NCI-H2227 (cell line): ENCODE results near the gene CCDC136.

Experiments used
- DNase-seq: peaks from one replicate; lab custom pipeline; 2025; ENCODE audit not compliant: unreplicated experiment; lab: John Stamatoyannopoulos, UW

The CCDC136 gene

DNA sequence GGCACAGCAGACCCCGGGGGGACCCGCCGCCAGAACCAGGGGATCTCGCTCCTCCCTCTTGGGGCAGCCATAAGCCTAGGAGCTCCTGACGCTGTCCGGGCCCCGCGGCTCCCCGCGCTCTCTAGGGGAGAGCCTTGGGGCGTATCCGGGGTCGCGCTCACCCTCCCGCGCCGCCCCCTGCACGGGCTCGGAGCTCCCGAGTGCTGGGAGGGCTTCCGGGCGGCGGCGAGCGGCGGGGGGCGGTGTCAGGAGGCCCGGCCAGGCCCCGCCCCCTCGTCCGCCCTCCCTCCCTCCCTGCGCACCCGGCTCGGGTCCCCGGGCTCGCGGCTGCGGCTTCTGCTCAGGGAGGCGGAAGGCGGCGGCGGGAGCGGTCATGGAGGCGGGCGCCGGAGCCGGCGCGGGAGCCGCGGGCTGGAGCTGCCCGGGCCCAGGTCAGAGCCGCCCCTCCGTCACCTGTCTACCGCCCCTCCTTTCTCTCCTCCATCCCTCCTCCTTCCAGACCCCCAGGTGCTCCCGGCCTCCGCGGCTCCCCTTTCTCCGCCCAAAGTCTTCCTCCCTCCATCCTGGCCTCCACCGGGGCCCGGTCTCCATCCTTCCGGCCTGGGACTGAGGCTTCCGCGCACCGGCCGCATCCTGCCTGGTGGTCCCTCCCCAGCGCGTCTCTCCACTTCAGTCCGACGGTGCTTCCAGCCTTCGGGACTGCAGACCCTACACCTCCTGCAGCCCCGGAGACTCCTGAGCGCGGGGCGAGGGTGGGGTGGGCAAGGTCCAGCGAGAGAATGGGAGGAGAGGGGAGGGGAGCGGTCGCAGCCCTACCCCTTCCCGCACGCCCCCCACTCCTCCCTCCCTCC is at the start of gene CCDC136:
Gene CCDC136, plus strand, starts transcription at position 848 of the 851 bp plus-strand sequence. CDS start 444 bp downstream, outside the sequence.
- peak; percentile 77 for DNase-seq

DNA sequence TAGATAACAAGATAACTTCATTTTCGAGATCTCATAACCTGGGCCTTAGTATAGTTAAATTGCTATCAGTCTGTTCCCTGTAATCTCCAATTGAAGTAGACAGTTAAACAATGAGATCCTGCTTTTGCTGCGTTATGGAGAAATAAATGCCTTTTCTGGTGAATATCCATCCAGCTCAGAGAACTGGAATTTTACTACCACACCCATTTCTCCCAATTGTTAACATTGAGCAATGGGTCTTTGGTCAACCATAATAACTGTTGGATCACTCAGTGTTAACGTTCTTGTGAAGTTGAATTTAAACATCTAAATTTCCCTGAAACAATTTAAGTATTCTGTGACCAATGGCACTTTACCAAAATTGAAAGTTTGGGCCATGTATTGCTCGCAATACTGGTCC is 49.6 kb upstream of the CCDC136 start:
- no peak for DNase-seq

DNA sequence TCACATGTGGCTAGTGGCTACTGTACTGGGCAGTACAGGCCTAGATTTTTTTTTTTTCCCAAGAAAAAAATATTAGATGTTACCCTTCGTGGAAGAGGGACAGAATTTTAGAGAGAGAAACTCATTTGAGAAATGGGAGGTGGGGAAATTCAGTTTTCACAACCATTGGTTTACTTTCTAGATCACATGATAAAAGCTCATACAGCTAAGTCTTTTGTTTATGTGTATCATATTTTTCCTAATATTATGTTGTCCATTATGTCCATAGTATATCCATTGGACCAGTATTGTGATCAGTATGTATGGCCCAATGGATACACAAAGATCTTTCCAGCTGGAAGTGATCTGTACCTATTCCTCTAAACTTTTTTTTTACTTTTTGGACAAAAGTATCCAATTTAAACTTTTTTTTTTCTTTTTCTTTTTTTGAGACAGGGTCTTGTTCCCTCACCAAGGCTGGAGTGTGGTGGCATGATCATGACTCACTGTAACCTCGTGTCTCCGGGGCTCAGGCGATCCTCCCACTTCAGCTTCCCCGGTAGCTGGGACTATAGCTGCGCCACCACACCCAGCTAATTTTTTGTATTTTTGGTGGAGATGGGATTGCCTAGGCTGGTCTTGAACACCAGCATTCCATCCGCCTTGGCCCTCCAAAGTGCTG is 48.5 kb upstream of the CCDC136 start:
- DNase-seq: no peak

DNA sequence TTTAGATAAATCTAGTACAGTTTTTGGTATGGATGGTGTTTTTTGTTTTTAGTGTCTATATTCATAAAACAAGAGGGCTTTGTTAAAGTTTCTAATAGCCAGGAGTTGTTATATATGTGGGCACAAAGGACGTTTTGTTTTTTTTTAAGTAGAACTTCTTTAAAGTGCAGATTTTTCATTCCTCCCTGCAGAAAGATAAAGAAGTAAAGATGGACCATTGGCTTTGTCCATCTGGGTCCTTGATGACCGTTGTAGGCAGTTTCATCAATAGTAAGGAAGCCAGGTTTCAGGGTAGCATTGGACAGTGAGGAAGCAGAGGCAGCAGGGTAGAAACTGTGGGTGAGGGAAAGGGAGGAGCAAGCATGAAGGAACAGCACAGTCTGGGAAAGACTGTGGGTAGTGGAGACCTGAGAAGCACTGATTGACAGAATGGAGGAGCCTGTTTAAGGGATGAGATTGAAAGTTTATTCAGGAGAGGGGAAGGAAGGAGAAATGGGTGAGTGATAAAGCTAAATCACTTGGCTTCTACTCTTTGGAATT is 47.3 kb upstream of the CCDC136 start:
- no peak for DNase-seq

DNA sequence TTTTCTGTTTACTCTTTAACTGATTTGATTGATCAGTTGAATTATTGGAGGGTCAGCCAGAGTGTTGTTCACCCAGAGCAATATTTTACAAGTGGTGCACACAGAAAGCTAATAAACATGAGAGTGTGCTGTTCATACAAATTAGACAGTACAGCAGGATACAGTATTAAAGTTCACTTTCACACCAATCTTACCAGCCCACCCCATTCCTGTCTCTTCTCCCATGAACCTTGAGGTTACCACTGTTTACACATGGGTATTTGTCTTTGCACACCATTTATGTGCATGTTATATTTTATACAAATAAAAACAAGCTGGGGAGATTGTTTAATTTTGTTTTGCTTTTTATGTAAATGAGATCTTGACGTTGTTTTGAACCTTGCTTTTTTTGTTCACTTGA is 46.1 kb upstream of the CCDC136 start:
- DNase-seq: no peak

DNA sequence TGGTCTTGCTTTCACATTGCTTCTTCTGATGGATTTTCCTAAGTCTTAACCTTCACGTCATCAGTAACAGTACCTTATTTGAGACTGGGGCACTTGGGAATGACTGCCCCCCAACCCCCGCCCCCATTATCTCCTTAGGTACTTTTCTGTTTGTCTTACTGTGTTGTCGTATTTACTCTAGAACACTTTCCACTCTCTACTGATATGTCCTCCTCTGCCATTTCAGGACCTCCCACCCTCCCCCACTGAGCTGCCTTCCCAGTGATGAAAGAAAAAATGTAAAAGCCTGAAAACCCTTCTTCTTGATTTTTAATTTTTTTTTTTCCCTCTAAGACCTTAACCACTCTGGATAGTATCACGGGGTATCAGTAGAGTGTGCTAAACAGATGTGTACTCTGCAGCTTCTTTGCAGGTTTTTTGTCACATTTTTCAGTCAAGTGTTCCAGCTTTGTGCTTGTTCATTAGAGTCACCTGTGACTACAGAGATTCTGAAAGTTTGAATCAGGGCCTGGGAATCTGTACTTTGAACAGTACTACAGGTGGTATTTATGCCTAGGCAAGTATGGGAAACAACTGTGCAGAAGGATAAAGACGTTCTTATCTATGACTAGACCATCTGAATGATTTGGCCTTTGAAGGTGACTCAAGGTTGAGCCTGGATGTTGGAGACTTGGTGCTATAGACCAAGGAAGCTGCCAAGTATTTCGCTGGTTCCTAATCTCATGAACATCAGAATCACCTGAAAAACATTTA is 44.3 kb upstream of the CCDC136 start:
- no peak for DNase-seq

DNA sequence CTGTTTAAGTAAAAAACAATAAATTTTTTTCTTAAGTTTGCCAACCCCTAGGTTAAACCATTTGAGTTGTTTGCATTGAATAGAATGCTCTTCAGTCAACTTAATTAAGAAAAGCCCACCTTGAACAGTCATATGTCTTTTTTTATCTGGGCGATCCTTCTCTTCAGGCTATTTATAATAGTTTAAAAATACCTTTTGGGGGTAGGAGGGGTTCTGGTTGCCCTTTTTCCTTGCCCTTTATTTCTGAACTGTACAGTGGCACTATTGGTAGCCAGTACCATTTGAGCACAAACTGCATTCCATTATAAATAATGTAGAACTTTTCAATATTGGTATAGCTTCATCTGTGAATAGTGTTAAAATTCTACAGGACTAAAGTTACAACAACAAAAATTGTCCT is 39.5 kb upstream of the CCDC136 start:
- no peak for DNase-seq

DNA sequence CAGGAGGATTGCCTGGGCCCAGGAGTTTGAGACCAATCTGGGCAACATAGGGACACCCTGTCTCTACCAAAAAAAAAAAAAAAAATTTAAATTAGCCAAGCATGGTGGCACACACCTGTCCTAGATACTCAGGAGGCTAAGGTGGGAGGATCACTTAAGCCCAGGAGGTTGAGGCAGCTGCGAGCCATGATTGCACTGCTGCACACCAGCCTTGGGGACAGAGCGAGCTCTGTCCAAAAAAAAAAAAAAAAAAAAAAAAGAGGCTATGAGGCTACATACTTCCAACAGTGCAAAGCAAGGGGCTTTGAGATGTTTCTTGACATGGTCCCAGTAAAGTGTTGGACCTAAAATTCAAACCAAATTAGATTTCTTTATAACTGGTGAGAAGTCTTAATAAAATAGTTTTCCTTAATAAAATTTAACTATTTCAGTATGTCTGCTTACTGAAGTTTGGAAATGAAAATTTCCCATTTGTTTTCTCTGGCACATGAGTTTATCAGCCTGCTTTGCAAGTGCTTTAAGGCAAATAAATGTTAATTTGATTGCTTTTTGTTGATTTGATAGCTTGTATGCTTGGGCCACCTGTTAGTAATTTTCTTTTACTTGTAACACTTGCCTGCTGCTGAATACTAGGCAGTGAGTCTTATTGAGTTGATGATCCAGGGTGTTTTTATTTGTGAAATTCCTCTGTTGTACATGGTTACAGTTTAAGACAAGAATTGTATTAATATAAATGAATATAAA is 36.5 kb upstream of the CCDC136 start:
- DNase-seq: no peak

DNA sequence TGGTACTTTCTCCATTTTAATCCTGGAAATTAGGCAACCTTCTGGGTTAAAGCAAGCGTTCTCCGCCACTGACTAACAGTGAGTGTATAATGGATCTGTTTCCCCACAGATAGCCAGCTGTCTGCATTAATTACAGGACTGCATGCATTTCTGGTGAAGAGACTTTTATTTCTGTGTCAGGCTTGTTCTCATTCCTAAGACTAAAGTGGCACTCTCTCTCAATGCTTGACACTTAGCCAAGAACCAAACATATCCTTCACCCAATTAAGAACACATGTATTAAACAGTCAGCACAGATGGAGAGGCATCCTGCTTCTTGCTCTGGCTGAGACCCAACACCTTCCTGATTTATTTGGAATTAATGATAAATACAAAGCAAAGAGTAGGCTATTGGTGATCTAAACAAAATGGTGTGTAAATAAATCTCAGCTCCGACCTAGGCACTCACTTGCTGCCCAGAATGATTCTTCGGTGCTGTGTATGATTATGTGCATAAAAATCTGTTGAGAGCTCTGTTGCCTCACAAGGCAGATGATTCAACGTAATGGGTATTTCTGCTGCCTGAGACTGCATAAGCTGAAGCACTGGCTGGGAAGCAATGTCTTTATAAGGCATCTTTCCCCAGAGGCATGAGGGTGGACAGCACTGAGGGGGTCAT is 35.8 kb upstream of the CCDC136 start:
- DNase-seq: peak; percentile 25

DNA sequence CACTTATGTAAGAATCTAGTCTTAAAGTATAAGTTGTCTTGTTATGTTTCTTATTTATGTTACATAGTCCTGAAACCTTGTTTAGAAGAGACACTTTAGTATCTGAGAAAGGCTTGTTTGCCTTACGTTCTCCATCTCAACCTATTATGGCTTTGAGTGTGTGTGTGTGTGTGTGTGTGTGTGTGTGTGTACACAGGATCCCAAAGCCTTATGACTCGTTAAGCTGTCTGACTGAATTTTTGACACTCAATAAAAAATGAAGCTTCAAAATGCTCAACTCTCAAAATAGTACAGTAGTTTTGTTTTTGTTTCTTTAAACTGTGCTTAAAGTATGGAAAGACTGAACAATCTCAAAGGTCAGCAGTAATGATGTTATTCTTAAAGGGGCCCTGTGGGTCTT is 34.6 kb upstream of the CCDC136 start:
- no peak for DNase-seq

DNA sequence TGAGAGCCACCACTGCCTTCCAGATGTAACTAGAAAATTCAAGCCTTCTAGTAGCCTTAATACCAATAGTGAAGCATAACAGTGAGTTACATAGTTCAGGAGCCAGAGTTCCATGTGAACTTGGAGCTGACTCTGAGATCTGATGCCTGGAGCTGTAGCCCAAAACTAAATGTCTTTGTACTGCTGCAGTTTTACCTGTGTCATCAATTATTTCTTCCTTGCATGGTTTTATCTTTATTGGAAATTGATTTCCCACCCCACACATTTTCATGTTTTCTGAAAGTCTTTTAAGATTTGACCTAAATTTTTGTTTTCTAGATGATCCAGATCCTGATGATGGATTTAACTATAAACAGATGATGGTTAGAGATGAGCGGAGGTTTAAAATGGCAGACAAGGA is 33.2 kb upstream of the CCDC136 start:
- DNase-seq: no peak

DNA sequence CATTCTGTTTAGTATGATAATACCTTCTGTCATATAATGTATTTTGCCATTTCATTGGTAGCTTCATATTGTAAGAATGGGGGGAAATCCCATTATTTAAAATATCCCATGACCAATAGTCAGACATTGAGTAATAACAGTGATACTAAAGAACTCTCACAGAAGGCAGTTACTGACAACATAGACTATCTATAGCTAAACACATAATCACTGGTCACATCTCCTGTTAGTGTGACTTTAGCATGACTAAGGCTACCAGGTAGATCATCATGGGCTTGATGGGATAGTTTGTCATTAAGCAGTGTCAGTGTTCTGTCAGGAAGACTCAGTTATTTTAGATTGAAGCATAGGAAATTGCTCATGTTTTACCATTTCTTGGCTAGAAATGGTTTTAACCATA is 32.5 kb upstream of the CCDC136 start:
- no peak for DNase-seq

DNA sequence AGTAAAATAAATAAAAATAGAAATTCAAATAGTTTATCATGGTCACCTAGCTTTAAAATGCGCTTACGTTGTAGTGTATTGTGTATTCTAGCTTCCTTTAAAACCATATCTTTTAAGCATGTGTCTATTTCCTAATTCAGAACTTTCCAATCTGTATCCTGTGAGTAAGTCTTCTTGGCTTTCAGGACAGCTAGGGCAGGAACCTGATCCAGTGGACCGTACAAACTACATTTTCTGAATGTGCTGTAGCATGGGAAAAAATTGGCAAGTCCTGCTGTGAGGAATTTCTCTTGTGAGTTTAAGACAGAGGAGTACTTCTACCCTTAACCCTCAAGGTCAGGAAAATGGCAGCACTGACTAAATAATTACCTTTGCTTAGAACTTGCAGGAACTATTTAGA is 28.2 kb upstream of the CCDC136 start:
- no peak for DNase-seq

DNA sequence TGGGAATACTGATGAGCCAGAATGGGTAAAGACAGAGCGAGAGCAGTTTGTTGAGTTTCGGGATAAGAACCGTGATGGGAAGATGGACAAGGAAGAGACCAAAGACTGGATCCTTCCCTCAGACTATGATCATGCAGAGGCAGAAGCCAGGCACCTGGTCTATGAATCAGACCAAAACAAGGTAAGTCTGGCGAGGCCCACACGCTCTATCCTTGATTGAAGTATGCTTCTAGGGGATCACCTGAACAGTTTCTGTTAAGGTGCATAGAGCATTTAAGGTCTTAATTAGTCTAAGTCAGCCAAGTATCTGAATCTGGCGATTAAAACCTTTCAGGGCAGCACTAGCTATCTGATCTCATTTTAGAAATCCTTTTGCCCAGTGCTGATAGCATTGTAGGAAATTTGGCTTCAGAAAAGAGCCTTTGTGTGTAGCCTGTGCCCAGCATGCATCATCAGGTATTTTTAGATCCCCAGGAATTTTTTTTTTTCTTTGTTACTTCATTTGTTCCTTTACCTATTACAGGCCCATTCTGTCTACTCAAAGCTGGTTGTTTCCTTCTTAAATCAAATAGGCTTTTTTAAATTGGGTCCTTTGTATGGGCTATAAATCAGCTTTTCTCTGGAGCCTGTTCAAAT is 24.2 kb upstream of the CCDC136 start:
- no peak for DNase-seq

DNA sequence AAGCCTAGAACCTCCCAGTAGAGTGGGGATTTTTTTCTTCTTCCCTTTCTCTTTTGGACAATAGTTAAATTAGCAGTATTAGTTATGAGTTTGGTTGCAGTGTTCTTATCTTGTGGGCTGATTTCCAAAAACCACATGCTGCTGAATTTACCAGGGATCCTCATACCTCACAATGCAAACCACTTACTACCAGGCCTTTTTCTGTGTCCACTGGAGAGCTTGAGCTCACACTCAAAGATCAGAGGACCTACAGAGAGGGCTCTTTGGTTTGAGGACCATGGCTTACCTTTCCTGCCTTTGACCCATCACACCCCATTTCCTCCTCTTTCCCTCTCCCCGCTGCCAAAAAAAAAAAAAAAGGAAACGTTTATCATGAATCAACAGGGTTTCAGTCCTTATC is 21.5 kb upstream of the CCDC136 start:
- no peak for DNase-seq

DNA sequence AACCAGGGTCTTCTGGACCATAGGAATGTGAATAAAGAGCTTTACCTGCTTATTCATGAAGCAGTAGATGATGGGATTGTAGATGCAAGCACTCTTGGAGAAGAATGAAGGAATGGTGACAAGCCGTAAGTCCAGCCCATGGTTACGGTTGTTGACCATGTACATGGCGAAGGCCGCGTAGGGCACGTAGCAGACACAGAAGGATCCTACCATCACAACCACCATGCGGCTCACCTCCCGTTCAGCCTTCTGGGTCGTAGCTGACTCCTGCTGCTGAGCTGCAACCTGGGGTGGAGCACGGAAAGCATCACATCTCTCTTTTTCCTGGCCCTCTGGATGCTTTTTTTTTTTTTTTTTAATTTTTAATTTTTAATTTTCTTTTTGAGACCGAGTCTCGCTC is 18.2 kb upstream of the CCDC136 start:
- no peak for DNase-seq

DNA sequence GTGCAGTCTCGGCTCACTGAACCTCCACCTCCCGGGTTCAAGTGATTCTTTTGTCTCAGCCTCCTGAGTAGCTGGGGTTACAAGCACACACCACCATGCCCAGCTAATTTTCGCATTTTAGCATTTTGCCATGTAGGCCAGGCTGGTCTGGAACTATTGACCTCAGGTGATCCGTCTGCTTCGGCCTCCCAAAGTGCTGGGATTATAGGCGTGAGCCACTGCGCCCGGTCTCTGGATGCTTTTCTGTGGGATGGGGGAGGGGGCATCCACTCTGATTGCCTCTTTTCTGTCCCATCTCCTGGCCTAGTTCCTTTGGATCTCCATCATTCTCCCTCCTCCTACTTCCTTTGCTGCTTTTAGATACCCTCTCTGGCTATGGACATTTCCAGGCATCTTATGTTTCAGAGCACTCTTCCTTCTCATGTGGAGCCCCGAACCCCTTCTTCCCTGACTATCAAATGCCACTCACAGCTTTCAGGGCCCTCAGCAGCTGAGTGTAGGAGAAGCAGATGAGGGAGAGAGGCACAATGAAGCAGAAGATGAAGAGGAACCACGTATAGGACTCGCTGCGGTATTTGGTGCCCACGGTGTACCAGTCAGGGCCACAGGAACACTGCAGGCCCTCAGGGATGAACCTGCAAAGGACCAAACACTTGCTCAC is 17.6 kb upstream of the CCDC136 start:
- DNase-seq: no peak

DNA sequence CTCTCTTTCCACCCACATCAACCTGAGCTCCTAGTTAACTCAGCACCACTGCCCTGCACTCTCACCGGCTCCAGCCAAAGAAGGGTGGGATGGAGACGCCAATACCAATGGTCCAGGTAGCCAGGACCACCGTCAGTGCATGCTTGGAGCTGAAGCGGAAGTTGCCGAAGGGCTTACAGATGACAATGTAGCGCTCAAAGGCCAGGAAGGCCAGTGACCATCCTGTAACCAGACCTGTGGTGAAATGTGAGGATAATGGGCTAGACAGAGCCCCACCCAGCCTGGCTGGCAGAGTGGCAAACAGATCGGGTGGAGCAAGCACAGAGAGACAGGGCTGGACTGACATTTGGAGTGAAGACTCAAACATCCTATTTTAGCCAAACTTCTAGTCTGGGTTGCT is 16.8 kb upstream of the CCDC136 start:
- no peak for DNase-seq

DNA sequence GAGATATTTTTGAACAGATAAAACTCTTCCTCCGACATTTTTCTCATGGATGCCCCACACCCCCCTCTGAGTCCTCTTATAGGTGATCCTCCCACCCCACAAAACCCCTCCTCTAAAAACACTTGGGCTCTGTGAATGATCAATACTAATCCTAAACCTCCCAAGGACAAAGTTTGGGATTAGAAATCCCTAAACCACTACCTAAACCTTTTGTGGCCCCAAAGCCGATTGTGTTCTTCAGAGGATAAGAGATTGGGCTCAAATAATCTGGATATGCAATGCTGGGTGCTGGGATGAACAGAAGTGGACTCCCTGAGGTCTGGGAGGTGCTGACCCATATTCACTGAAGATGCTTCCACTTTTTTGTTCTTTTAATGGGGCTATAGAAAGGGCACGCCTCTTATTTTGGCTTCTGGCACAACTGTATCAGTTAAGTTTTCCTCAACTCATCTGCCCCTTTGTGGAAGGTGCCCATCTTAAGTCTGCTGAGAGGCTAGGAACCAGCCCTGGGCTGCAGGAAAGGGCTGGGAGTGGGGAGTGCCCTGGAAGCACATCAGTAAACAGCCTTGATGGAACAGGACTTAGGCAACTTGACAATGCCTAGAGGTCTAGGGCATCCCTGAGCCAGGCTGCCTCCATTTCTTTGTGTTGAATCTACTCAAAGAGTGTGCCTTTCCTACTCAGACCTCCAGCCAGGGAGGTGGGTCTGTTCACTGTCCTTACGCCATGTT is 15.9 kb upstream of the CCDC136 start, which contains the start of gene OPN1SW:
Gene OPN1SW, minus strand, starts transcription at position 51 of the 731 bp plus-strand sequence. Its CDS starts 13 bp downstream, at position 38.
- DNase-seq: no peak
